ENCODE data around the gene LGALS14. TPM values are rescaled to one million over a fixed set of nuclear protein-coding genes. Genes with fewer than 3 reads are reported as not detected.
"Not testable (repeated sequence)": the region's sequence is repeated elsewhere in the genome, so short reads cannot be mapped to it uniquely, and the experiment has no call there.

Gene LGALS14
- total RNA-seq, 1 experiment from 2014 or later: not detected

DNA sequence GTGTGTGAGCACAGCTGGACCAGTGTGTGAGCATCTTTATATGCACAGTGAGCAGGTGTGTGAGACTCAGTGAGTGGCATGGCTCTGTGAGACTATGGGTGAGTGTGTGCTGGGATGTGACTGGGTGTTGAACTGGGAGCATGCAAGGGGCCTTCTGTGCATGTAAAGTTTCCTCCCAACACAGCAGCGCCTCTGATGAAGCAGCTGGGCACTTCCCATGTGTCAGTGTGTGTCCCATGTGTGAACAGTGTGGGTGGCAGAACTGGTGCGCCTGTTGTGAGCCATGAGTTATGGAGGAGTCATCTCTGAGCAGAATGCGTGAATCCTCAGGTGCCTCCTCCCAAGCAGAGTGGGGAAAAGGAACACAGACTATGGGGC is 24.5 kb upstream of the LGALS14 start:
- Histone ChIP-seq H3K27me3 (0 out of 2 replicates have a peak, but pooled peaks cover 6% of the 10 kb centered on the region), H3K9me3 (replicated peaks) (no peaks in the 10 kb centered on the region), H3K4me3 (no peak overlapping the region), H3K4me1 (peaks cover 28% of the 10 kb centered on the region), H3K27ac (no peak overlapping the region), H3K36me3 (no peaks in the 10 kb centered on the region)
- no peak for DNase-seq

GRCh38 chr19:39680593-39680992 is 23.7 kb upstream of the LGALS14 start:
- Histone ChIP-seq H3K4me1 (peaks cover 28% of the 10 kb centered on the region), H3K9me3 (replicated peaks) (no peaks in the 10 kb centered on the region), H3K27ac (no peak overlapping the region), H3K27me3 (0 out of 2 replicates have a peak, but pooled peaks cover 6% of the 10 kb centered on the region), H3K4me3 (no peak overlapping the region), H3K36me3 (no peaks in the 10 kb centered on the region)
- DNase-seq: no peak

GRCh38 chr19:39681416-39681815 is 22.9 kb upstream of the LGALS14 start:
- no peaks in the 10 kb centered on the region for H3K9me3 ChIP-seq (replicated peaks)
- DNase-seq: no peak
- no peak overlapping the region for H3K27ac ChIP-seq
- 0 out of 2 replicates have a peak, but pooled peaks cover 6% of the 10 kb centered on the region for H3K27me3 ChIP-seq
- peaks cover 28% of the 10 kb centered on the region for H3K4me1 ChIP-seq
- no peaks in the 10 kb centered on the region for H3K36me3 ChIP-seq
- no peak overlapping the region for H3K4me3 ChIP-seq

- no peak for DNase-seq
- Histone ChIP-seq H3K36me3 (no peaks in the 10 kb centered on the region), H3K27me3 (0 out of 2 replicates have a peak, but pooled peaks cover 6% of the 10 kb centered on the region), H3K27ac (no peak overlapping the region), H3K9me3 (replicated peaks) (no peaks in the 10 kb centered on the region), H3K4me1 (peaks cover 7% of the 10 kb centered on the region; the same call in 1 of the 2 replicates), H3K4me3 (no peak overlapping the region)
Measured at GRCh38 chr19:39684267-39684666, 20.0 kb upstream of the LGALS14 start.

GRCh38 chr19:39686739-39687138 is 17.5 kb upstream of the LGALS14 start:
- no peak overlapping the region for H3K27ac ChIP-seq
- peaks cover 7% of the 10 kb centered on the region; the same call in 1 of the 2 replicates for H3K4me1 ChIP-seq
- no peak overlapping the region for H3K4me3 ChIP-seq
- 0 out of 2 replicates have a peak, but pooled peaks cover 6% of the 10 kb centered on the region for H3K27me3 ChIP-seq
- H3K9me3 ChIP-seq (replicated peaks): peaks cover 3% of the 10 kb centered on the region; the same call in 1 of the 2 replicates
- H3K36me3 ChIP-seq: no peaks in the 10 kb centered on the region
- DNase-seq: no peak

DNA sequence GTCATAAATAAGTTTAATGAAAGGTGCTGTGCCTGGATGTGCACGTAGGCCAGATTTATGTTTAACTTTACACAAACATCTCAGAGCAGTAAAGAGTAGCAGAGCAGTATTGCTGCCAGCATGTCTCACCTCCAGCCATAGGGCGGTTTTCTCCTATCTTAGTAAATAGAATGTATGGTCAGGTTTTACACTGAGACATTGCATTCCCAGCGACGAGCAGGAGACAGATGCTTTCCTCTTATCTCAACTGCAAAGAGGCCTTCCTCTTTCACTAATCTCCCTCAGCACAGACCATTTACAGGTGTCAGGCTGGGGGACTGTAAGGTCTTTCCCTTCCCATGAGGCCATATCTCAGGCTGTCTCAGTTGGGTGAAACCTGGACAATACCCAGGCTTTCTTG is 15.6 kb upstream of the LGALS14 start:
- H3K4me3 ChIP-seq; H3K9me3 ChIP-seq (replicated peaks); H3K27me3 ChIP-seq; H3K27ac ChIP-seq; H3K36me3 ChIP-seq; H3K4me1 ChIP-seq; DNase-seq: not testable (repeated sequence)

- Histone ChIP-seq H3K27me3 (no peaks in the 10 kb centered on the region), H3K9me3 (replicated peaks) (peaks cover 3% of the 10 kb centered on the region; the same call in 1 of the 2 replicates), H3K4me1 (peaks cover 8% of the 10 kb centered on the region), H3K4me3 (no peak overlapping the region), H3K27ac (no peak overlapping the region), H3K36me3 (no peaks in the 10 kb centered on the region)
- DNase-seq: no peak
Measured at GRCh38 chr19:39692166-39692565, 12.1 kb upstream of the LGALS14 start.

GRCh38 chr19:39692822-39693221 is 11.5 kb upstream of the LGALS14 start:
- Histone ChIP-seq H3K4me1 (peaks cover 8% of the 10 kb centered on the region), H3K4me3 (no peak overlapping the region), H3K9me3 (replicated peaks) (peaks cover 3% of the 10 kb centered on the region; the same call in 1 of the 2 replicates), H3K27me3 (0 out of 2 replicates have a peak, but pooled peaks cover 3% of the 10 kb centered on the region), H3K36me3 (no peaks in the 10 kb centered on the region), H3K27ac (no peak overlapping the region)
- DNase-seq: no peak

GRCh38 chr19:39695759-39696158 is 8.5 kb upstream of the LGALS14 start:
- Histone ChIP-seq H3K9me3 (replicated peaks) (no peaks in the 10 kb centered on the region), H3K4me1 (peaks cover 8% of the 10 kb centered on the region), H3K27ac (no peak overlapping the region), H3K27me3 (peaks cover 3% of the 10 kb centered on the region; the same call in 1 of the 2 replicates), H3K36me3 (no peaks in the 10 kb centered on the region), H3K4me3 (no peak overlapping the region)
- DNase-seq: no peak

- Histone ChIP-seq H3K9me3 (replicated peaks) (no peaks in the 10 kb centered on the region), H3K4me1 (peaks cover 8% of the 10 kb centered on the region), H3K27ac (no peak overlapping the region), H3K36me3 (no peaks in the 10 kb centered on the region), H3K27me3 (peaks cover 3% of the 10 kb centered on the region; the same call in 1 of the 2 replicates), H3K4me3 (no peak overlapping the region)
- no peak for DNase-seq
Measured at GRCh38 chr19:39696387-39696786, 7.9 kb upstream of the LGALS14 start.

DNA sequence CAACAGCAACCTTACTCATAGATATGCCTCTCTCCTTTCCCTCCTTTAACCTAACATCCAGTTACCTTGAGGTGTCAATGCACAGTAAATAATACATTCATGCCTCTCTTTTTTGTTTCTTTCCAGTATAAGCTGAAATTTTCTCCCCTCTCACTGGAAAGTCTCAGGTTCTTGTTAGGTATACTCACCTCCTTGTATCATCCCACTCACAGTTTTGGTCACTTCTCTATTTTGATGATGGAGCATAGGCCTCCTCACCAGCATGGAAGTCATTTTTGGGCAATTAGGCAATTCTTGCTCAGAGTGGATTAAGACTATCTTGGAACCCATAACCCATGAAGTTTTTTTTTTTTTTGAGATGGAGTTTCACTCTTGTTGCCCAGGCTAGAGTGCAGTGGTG is 5.7 kb upstream of the LGALS14 start:
- DNase-seq: no peak
- peaks cover 3% of the 10 kb centered on the region; the same call in 1 of the 2 replicates for H3K27me3 ChIP-seq

DNA sequence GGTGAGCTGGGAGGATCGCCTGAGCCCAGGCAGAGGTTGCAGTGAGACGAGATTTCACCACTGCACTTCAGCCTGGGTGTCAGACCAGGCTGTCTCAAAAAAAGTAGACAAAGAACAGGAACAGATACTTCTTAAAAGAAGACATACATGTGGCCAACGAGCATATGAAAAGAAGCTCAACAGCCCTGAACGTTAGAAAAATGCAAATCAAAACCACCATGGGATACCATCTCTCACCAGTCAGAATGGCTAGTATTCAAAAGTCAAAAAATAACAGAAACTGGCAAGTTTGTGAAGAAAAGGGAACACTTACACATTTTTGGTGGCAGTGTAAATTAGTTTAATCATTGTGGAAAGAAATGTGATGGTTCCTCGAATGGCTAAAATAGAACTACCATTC is 3.0 kb upstream of the LGALS14 start:
- 0 out of 2 replicates have a peak, but pooled peaks cover 3% of the 10 kb centered on the region for H3K9me3 ChIP-seq (replicated peaks)
- H3K27me3 ChIP-seq: peaks cover 3% of the 10 kb centered on the region; the same call in 1 of the 2 replicates
- H3K27ac ChIP-seq: no peak overlapping the region
- H3K4me3 ChIP-seq: no peak overlapping the region
- no peak for DNase-seq
- peaks cover 7% of the 10 kb centered on the region for H3K4me1 ChIP-seq
- H3K36me3 ChIP-seq: no peaks in the 10 kb centered on the region

More for the DNA sequence above, 5.7 kb upstream of the LGALS14 start:
- H3K36me3 ChIP-seq: no peaks in the 10 kb centered on the region
- peaks cover 8% of the 10 kb centered on the region for H3K4me1 ChIP-seq
- H3K9me3 ChIP-seq (replicated peaks): 0 out of 2 replicates have a peak, but pooled peaks cover 3% of the 10 kb centered on the region
- H3K27ac ChIP-seq: no peak overlapping the region
- H3K4me3 ChIP-seq: no peak overlapping the region

DNA sequence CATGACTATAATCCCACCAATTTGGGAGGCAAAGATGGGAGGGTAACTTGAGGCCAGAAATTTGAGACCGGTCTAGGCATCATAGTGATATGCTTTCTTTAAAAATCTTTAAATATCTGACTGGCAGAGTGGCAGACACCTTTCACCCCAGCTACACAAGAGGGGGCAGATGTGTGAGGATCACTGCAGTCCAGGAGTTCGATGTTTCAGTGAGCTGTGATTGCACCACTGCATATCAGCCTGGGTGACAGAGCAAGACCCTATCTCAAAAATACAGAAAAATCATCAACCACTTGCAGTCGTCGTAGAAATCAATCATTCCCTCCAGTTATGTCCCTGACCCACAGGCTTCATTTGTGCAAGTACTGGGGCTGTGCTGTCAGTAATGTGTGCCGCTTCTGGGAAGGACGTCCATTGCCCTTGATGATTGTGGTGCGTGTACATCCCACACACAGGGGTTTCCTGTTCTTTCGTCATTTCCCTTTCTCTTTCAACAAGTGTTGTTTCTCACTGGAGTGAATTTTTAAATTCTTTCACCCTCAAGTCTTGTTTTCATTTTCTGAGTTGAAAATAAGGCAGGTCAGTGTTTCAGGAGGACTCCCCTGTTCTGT is 1.4 kb downstream of the LGALS14 start:
- H3K4me3 ChIP-seq: no peak overlapping the region
- no peak overlapping the region for H3K27ac ChIP-seq
- H3K27me3 ChIP-seq: no peaks in the 10 kb centered on the region; the same call in 1 of the 2 replicates
- no peaks in the 10 kb centered on the region for H3K4me1 ChIP-seq
- DNase-seq: no peak
- H3K9me3 ChIP-seq (replicated peaks): 0 out of 2 replicates have a peak, but pooled peaks cover 3% of the 10 kb centered on the region
- H3K36me3 ChIP-seq: no peaks in the 10 kb centered on the region

- H3K4me1 ChIP-seq: no peaks in the 10 kb centered on the region
- H3K9me3 ChIP-seq (replicated peaks): no peaks in the 10 kb centered on the region
- H3K27me3 ChIP-seq: no peaks in the 10 kb centered on the region; the same call in 1 of the 2 replicates
- no peak overlapping the region for H3K4me3 ChIP-seq
- no peak for DNase-seq
- no peaks in the 10 kb centered on the region for H3K36me3 ChIP-seq
- H3K27ac ChIP-seq: no peak overlapping the region
Measured at GRCh38 chr19:39708594-39708993, 4.3 kb downstream of the LGALS14 start.

- Histone ChIP-seq H3K27ac (no peak overlapping the region), H3K9me3 (replicated peaks) (no peaks in the 10 kb centered on the region; the same call in 1 of the 2 replicates), H3K27me3 (no peaks in the 10 kb centered on the region; the same call in 1 of the 2 replicates), H3K36me3 (no peaks in the 10 kb centered on the region), H3K4me1 (no peaks in the 10 kb centered on the region), H3K4me3 (no peak overlapping the region)
- DNase-seq: no peak
Measured at GRCh38 chr19:39709026-39709872, 5.0 kb downstream of the LGALS14 start.

Measured in SJCRH30 (cell line).